ENCODE measurements around the gene P2RX2.

- TF ChIP-seq, protein P1, sequence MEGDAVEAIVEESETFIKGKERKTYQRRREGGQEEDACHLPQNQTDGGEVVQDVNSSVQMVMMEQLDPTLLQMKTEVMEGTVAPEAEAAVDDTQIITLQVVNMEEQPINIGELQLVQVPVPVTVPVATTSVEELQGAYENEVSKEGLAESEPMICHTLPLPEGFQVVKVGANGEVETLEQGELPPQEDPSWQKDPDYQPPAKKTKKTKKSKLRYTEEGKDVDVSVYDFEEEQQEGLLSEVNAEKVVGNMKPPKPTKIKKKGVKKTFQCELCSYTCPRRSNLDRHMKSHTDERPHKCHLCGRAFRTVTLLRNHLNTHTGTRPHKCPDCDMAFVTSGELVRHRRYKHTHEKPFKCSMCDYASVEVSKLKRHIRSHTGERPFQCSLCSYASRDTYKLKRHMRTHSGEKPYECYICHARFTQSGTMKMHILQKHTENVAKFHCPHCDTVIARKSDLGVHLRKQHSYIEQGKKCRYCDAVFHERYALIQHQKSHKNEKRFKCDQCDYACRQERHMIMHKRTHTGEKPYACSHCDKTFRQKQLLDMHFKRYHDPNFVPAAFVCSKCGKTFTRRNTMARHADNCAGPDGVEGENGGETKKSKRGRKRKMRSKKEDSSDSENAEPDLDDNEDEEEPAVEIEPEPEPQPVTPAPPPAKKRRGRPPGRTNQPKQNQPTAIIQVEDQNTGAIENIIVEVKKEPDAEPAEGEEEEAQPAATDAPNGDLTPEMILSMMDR (IDR thresholded peaks at IDR 0.05), result no peak
- no peak for TF ChIP-seq POLR2A (IDR thresholded peaks at IDR 0.05)
Observed at GRCh38 chr12:132620113-132620898, 1.7 kb downstream of the P2RX2 start.
